PC-3 (cell line): Measurements from ENCODE around the gene R3HDML. TPM values are rescaled to one million over a fixed set of nuclear protein-coding genes. Genes with fewer than 3 reads are reported as not detected.

Experiments used
- ATAC-seq: fragments of 200-7000 bp; cut with Tn5 transposase; 2 replicates; pipeline ENCODE4 v1.9.1; 2020; ENCODE audit warnings: mild to moderate bottlenecking, moderate library complexity
- BruUV-seq: library from RNA; stranded (reverse); fragments of 400-500 nt; replicated peaks from 2 replicates; lab custom pipeline; 2021; lab: Mats Ljungman, UMichigan
- CTCF ChIA-PET: fragments of 300-600 bp; sonication (Branson Sonifier 250); formaldehyde crosslinking; loops from one replicate; lab custom pipeline; 2022; ENCODE audit warnings: antibody characterized with exemption; lab: Charles Lee
- POLR2A ChIA-PET: fragments of 300-600 bp; sonication (Branson Sonifier 250); formaldehyde crosslinking; loops from one replicate; lab custom pipeline; 2022; ENCODE audit warnings: antibody characterized with exemption; ENCODE audit not compliant: unreplicated experiment; lab: Charles Lee
- DNase-seq: peaks from one replicate; pipeline ENCODE4 v3.0.0-alpha.2; 2015
- H2AFZ ChIP-seq: fragments of 300-600 bp; sonication (generic); 2 replicates; pipeline ENCODE4 v1.6.0; 2016; ENCODE audit warnings: antibody characterized with exemption, low read length
- H3F3A ChIP-seq: fragments of 300-600 bp; sonication (generic); one replicate; pipeline ENCODE4 v1.6.0; 2017; ENCODE audit warnings: antibody characterized with exemption, low read length, control low read depth, mild to moderate bottlenecking; ENCODE audit not compliant: unreplicated experiment
- H3K27ac ChIP-seq: fragments of 300-600 bp; sonication (generic); 2 replicates; pipeline ENCODE4 v1.5.1; 2016; ENCODE audit warnings: mild to moderate bottlenecking, low read length
- H3K27me3 ChIP-seq: fragments of 300-600 bp; sonication (generic); 2 replicates; pipeline ENCODE4 v1.6.1; 2016; ENCODE audit warnings: low read length, mixed read lengths
- H3K36me3 ChIP-seq: fragments of 300-600 bp; sonication (generic); 2 replicates; pipeline ENCODE4 v1.6.1; 2016; ENCODE audit warnings: low read depth, mixed run types, low read length, mixed read lengths
- H3K4me1 ChIP-seq: fragments of 300-600 bp; sonication (generic); 2 replicates; pipeline ENCODE4 v1.5.1; 2016; ENCODE audit warnings: low read length; ENCODE audit not compliant: insufficient read depth
- H3K4me2 ChIP-seq: fragments of 300-600 bp; sonication (generic); 2 replicates; pipeline ENCODE4 v1.6.0; 2016; ENCODE audit warnings: low read length
- H3K4me3 ChIP-seq: fragments of 300-600 bp; sonication (generic); 2 replicates; pipeline ENCODE4 v1.5.1; 2016; ENCODE audit warnings: mild to moderate bottlenecking, low read length, mixed read lengths
- H3K79me2 ChIP-seq: fragments of 300-600 bp; sonication (generic); 2 replicates; pipeline ENCODE4 v1.6.1; 2017; ENCODE audit warnings: low read length, mixed read lengths
- H3K9ac ChIP-seq: fragments of 300-600 bp; sonication (generic); 2 replicates; pipeline ENCODE4 v1.6.0; 2016; ENCODE audit warnings: mild to moderate bottlenecking, low read length
- H3K9me2 ChIP-seq: fragments of 300-600 bp; sonication (generic); replicated peaks from 2 replicates; pipeline ENCODE4 v1.6.1; 2016; ENCODE audit warnings: mixed run types, low read length, mixed read lengths
- H3K9me3 ChIP-seq: fragments of 300-600 bp; sonication (generic); 2 replicates; pipeline ENCODE4 v1.6.1; 2016; ENCODE audit warnings: low read length, mixed read lengths
- H4K20me1 ChIP-seq: fragments of 300-600 bp; sonication (generic); 2 replicates; pipeline ENCODE4 v1.6.1; 2016; ENCODE audit warnings: low read length, mixed read lengths
- CTCF ChIP-seq: fragments of 300-600 bp; sonication (generic); conservative IDR thresholded peaks from 2 replicates; pipeline ENCODE4 v1.5.1; 2017; ENCODE audit warnings: antibody characterized with exemption, low read depth, mild to moderate bottlenecking, low read length
- EZH2 ChIP-seq: fragments of 300-600 bp; sonication (generic); IDR thresholded peaks from one replicate; pipeline ENCODE4 v1.6.1; 2017; ENCODE audit warnings: antibody characterized with exemption, mild to moderate bottlenecking, low read length; ENCODE audit not compliant: unreplicated experiment
- EZH2phosphoT487 ChIP-seq: fragments of 300-600 bp; sonication (generic); IDR thresholded peaks from 2 replicates; pipeline ENCODE4 v1.6.1; 2018; ENCODE audit warnings: mild to moderate bottlenecking, antibody characterized with exemption, low read length, borderline replicate concordance
- intact Hi-C: fragments of 100-400 bp; cut with micrococcal nuclease; formaldehyde crosslinking; loops from 2 replicates; pipeline ENCODE4 v1.9.0; 2023
- total RNA-seq: library from RNA; depleted of rRNA; stranded (reverse); fragments of >200 nt; gene quantifications from 2 replicates; pipeline ENCODE4 v1.2.3, GENCODE V29; 2014

R3HDML gene
- total RNA-seq, 1 experiment from 2014 or later, result not detected

GRCh38 chr20:44382641-44383040 is 45.8 kb downstream of the R3HDML start:
- no peaks in the 10 kb centered on the region for H3K79me2 ChIP-seq
- H4K20me1 ChIP-seq, result no peaks in the 10 kb centered on the region
- no peak for TF ChIP-seq EZH2
- no peak for TF ChIP-seq EZH2phosphoT487
- TF ChIP-seq CTCF, result no peak
- no peak overlapping the region for H3K4me3 ChIP-seq
- no peak overlapping the region for H3K27ac ChIP-seq
- H3F3A ChIP-seq, result no peaks in the 10 kb centered on the region
- ChIA-PET CTCF (interaction anchor here (0.6 to 0.7 kb wide), 2 partner anchors 268 to 492 kb away, joined by 4 read pairs; no protein-coding TSS in a partner anchor), POLR2A (no interaction called here)
- DNase-seq, result peak; percentile 13
- no peaks in the 10 kb centered on the region for H3K9me2 ChIP-seq
- no peak overlapping the region for H2AFZ ChIP-seq
- intact Hi-C loops, result no loop called here
- ATAC-seq, result no peak
- no peaks in the 10 kb centered on the region for H3K9me3 ChIP-seq
- peaks cover 4% of the 10 kb centered on the region; the same call in 1 of the 2 replicates for H3K4me1 ChIP-seq
- no peak overlapping the region for H3K4me2 ChIP-seq
- no peaks in the 10 kb centered on the region for H3K27me3 ChIP-seq
- BruUV-seq, result no TSS peak
- no peak overlapping the region for H3K9ac ChIP-seq
- no peaks in the 10 kb centered on the region for H3K36me3 ChIP-seq

GRCh38 chr20:44384423-44385027 is 47.7 kb downstream of the R3HDML start:
- Histone ChIP-seq H3F3A (no peaks in the 10 kb centered on the region), H3K27me3 (no peaks in the 10 kb centered on the region), H3K4me3 (no peak overlapping the region), H3K36me3 (no peaks in the 10 kb centered on the region), H3K27ac (no peak overlapping the region), H3K9ac (no peak overlapping the region), H3K4me1 (peaks cover 12% of the 10 kb centered on the region), H3K9me2 (no peaks in the 10 kb centered on the region), H3K4me2 (no peak overlapping the region), H2AFZ (no peak overlapping the region), H3K9me3 (no peaks in the 10 kb centered on the region), H4K20me1 (no peaks in the 10 kb centered on the region), H3K79me2 (no peaks in the 10 kb centered on the region)
- ChIA-PET POLR2A (no interaction called here), CTCF (interaction anchor here (0.5 to 1.6 kb wide), 12 partner anchors 23 to 297 kb away, joined by 3 to 17 read pairs (median 4); partner anchors contain the start of gene FITM2)
- DNase-seq, result peak; percentile 87
- intact Hi-C loops, result loop anchor here (5.0 kb wide), 1 partner anchor 348 kb away; no protein-coding TSS in a partner anchor
- BruUV-seq, result no TSS peak
- TF ChIP-seq EZH2 (no peak), EZH2phosphoT487 (no peak), CTCF (peak; percentile 98)
- peak; percentile 58 for ATAC-seq
